ENCODE results near the gene PLK2.

- TF ChIP-seq CTCF (IDR thresholded peaks at IDR 0.05) (no peak), RCOR1 (IDR thresholded peaks at IDR 0.05; ENCODE audit: low read depth, low read length) (no peak), CEBPB (IDR thresholded peaks at IDR 0.05) (no peak), EP300 (IDR thresholded peaks at IDR 0.05) (no peak), MAX (IDR thresholded peaks at IDR 0.05) (no peak)
These were observed 24.6 kb upstream of the PLK2 start for GRCh38 chr5:58484505-58484904.

Measured in A549 (cell line).